ENCODE measurements around the gene BCL11A.

The BCL11A gene

GRCh38 chr2:60474301-60474700, 79.2 kb downstream of the BCL11A start:
- no peak for TF ChIP-seq CTCF (IDR thresholded peaks at IDR 0.05; ENCODE audit: low read depth, low read length)
- Histone ChIP-seq H3K9me3 (ENCODE audit: severe bottlenecking) (no peaks in the 10 kb centered on the region), H3K36me3 (no peaks in the 10 kb centered on the region; the same call in 1 of the 2 replicates), H3K4me3 (ENCODE audit: low read depth, low read length) (no peak overlapping the region), H3K27me3 (ENCODE audit: insufficient read depth, low read depth, severe bottlenecking) (no peaks in the 10 kb centered on the region), H3K27ac (no peak overlapping the region)
- DNase-seq = no peak

GRCh38 chr2:60473546-60473945, 79.9 kb downstream of the BCL11A start:
- TF ChIP-seq CTCF (IDR thresholded peaks at IDR 0.05; ENCODE audit: low read depth, low read length) = no peak
- Histone ChIP-seq H3K27me3 (ENCODE audit: insufficient read depth, low read depth, severe bottlenecking) (no peaks in the 10 kb centered on the region), H3K27ac (no peak overlapping the region), H3K36me3 (no peaks in the 10 kb centered on the region; the same call in 1 of the 2 replicates), H3K4me3 (ENCODE audit: low read depth, low read length) (no peak overlapping the region), H3K9me3 (ENCODE audit: severe bottlenecking) (no peaks in the 10 kb centered on the region)
- DNase-seq = no peak

- Histone ChIP-seq H3K27me3 (ENCODE audit: insufficient read depth, low read depth, severe bottlenecking) (no peaks in the 10 kb centered on the region), H3K4me3 (ENCODE audit: low read depth, low read length) (no peak overlapping the region), H3K9me3 (ENCODE audit: severe bottlenecking) (no peaks in the 10 kb centered on the region), H3K36me3 (no peaks in the 10 kb centered on the region; the same call in 1 of the 2 replicates), H3K27ac (no peak overlapping the region)
- no peak for DNase-seq
- no peak for TF ChIP-seq CTCF (IDR thresholded peaks at IDR 0.05; ENCODE audit: low read depth, low read length)
These were observed 80.7 kb downstream of the BCL11A start for GRCh38 chr2:60472663-60473289.

- Histone ChIP-seq H3K27ac (no peak overlapping the region), H3K27me3 (ENCODE audit: insufficient read depth, low read depth, severe bottlenecking) (no peaks in the 10 kb centered on the region), H3K36me3 (no peaks in the 10 kb centered on the region; the same call in 1 of the 2 replicates), H3K9me3 (ENCODE audit: severe bottlenecking) (no peaks in the 10 kb centered on the region), H3K4me3 (ENCODE audit: low read depth, low read length) (no peak overlapping the region)
- no peak for DNase-seq
- TF ChIP-seq CTCF (IDR thresholded peaks at IDR 0.05; ENCODE audit: low read depth, low read length) = no peak
These were observed 81.4 kb downstream of the BCL11A start for GRCh38 chr2:60472041-60472440.

GRCh38 chr2:60470340-60470739, 83.1 kb downstream of the BCL11A start:
- H3K9me3 ChIP-seq (ENCODE audit: severe bottlenecking) = no peaks in the 10 kb centered on the region
- no peak overlapping the region for H3K4me3 ChIP-seq (ENCODE audit: low read depth, low read length)
- no peak overlapping the region for H3K27ac ChIP-seq
- H3K27me3 ChIP-seq (ENCODE audit: insufficient read depth, low read depth, severe bottlenecking) = no peaks in the 10 kb centered on the region
- TF ChIP-seq CTCF (IDR thresholded peaks at IDR 0.05; ENCODE audit: low read depth, low read length) = no peak
- no peaks in the 10 kb centered on the region; the same call in 1 of the 2 replicates for H3K36me3 ChIP-seq
- DNase-seq = no peak

Measured in WERI-Rb-1 (cell line).